ENCODE data around the gene NUDT1. TPM values are rescaled to one million over a fixed set of nuclear protein-coding genes. Genes with fewer than 3 reads are reported as not detected.

Gene NUDT1
- total RNA-seq, 2 donors from 2014 or later: 64.5 to 71.9 TPM

- Mint-ChIP-seq H3K9me3 (no peaks in the 10 kb centered on the region), H3K4me1 (peaks cover 7% of the 10 kb centered on the region), H3K27ac (no peak overlapping the region), H3K4me3 (no peak overlapping the region), H3K36me3 (ENCODE audit: low read depth) (peaks cover 5% of the 10 kb centered on the region), H3K27me3 (no peaks in the 10 kb centered on the region)
- ATAC-seq (replicated peaks): no peak
These were observed 2.5 kb downstream of the NUDT1 start for GRCh38 chr7:2244404-2244995.

GRCh38 chr7:2245883-2246675 lies 4.1 kb downstream of the NUDT1 start:
- Mint-ChIP-seq H3K36me3 (ENCODE audit: low read depth) (no peaks in the 10 kb centered on the region), H3K27ac (no peak overlapping the region), H3K27me3 (no peaks in the 10 kb centered on the region), H3K4me1 (peaks cover 7% of the 10 kb centered on the region), H3K4me3 (no peak overlapping the region), H3K9me3 (no peaks in the 10 kb centered on the region)
- no peak for ATAC-seq (replicated peaks)

GRCh38 chr7:2247141-2247995 lies 5.3 kb downstream of the NUDT1 start:
- no peaks in the 10 kb centered on the region for H3K9me3 Mint-ChIP-seq

GRCh38 chr7:2248984-2249694 lies 7.1 kb downstream of the NUDT1 start:
- no peaks in the 10 kb centered on the region for H3K36me3 Mint-ChIP-seq (ENCODE audit: low read depth)
- H3K4me3 Mint-ChIP-seq: peak overlapping the region; percentile 43
- peaks cover 7% of the 10 kb centered on the region for H3K4me1 Mint-ChIP-seq
- ATAC-seq (replicated peaks): peak; percentile 92
- H3K27me3 Mint-ChIP-seq: no peaks in the 10 kb centered on the region
- no peaks in the 10 kb centered on the region for H3K9me3 Mint-ChIP-seq
- H3K27ac Mint-ChIP-seq: peak overlapping the region; percentile 18

More at GRCh38 chr7:2247141-2247995, 5.3 kb downstream of the NUDT1 start:
- peak overlapping the region; percentile 66 for H3K27ac Mint-ChIP-seq
- H3K27me3 Mint-ChIP-seq: no peaks in the 10 kb centered on the region
- no peak overlapping the region for H3K4me3 Mint-ChIP-seq
- H3K4me1 Mint-ChIP-seq: peaks cover 7% of the 10 kb centered on the region
- no peaks in the 10 kb centered on the region for H3K36me3 Mint-ChIP-seq (ENCODE audit: low read depth)
- no peak for ATAC-seq (replicated peaks)

GRCh38 chr7:2249744-2250323 lies 7.8 kb downstream of the NUDT1 start:
- Mint-ChIP-seq H3K27ac (no peak overlapping the region), H3K36me3 (ENCODE audit: low read depth) (no peaks in the 10 kb centered on the region), H3K4me3 (no peak overlapping the region), H3K27me3 (no peaks in the 10 kb centered on the region), H3K9me3 (no peaks in the 10 kb centered on the region), H3K4me1 (peaks cover 7% of the 10 kb centered on the region)
- no peak for ATAC-seq (replicated peaks)

- Mint-ChIP-seq H3K4me3 (no peak overlapping the region), H3K27ac (no peak overlapping the region), H3K4me1 (peaks cover 7% of the 10 kb centered on the region), H3K36me3 (ENCODE audit: low read depth) (no peaks in the 10 kb centered on the region), H3K9me3 (no peaks in the 10 kb centered on the region), H3K27me3 (no peaks in the 10 kb centered on the region)
- no peak for ATAC-seq (replicated peaks)
These were observed 9.4 kb downstream of the NUDT1 start for GRCh38 chr7:2251381-2251780.

GRCh38 chr7:2251841-2252771 lies 10.1 kb downstream of the NUDT1 start:
- H3K9me3 Mint-ChIP-seq: no peaks in the 10 kb centered on the region

GRCh38 chr7:2253021-2253420 lies 11.0 kb downstream of the NUDT1 start:
- no peaks in the 10 kb centered on the region for H3K36me3 Mint-ChIP-seq (ENCODE audit: low read depth)
- no peaks in the 10 kb centered on the region for H3K27me3 Mint-ChIP-seq
- H3K27ac Mint-ChIP-seq: no peak overlapping the region
- peaks cover 7% of the 10 kb centered on the region for H3K4me1 Mint-ChIP-seq
- no peak for ATAC-seq (replicated peaks)
- no peak overlapping the region for H3K4me3 Mint-ChIP-seq
- H3K9me3 Mint-ChIP-seq: no peaks in the 10 kb centered on the region

More at GRCh38 chr7:2251841-2252771, 10.1 kb downstream of the NUDT1 start:
- ATAC-seq (replicated peaks): no peak
- Mint-ChIP-seq H3K27me3 (no peaks in the 10 kb centered on the region), H3K4me3 (no peak overlapping the region), H3K4me1 (peaks cover 7% of the 10 kb centered on the region), H3K27ac (no peak overlapping the region), H3K36me3 (ENCODE audit: low read depth) (no peaks in the 10 kb centered on the region)

- Mint-ChIP-seq H3K27ac (no peak overlapping the region), H3K4me1 (peaks cover 7% of the 10 kb centered on the region), H3K9me3 (no peaks in the 10 kb centered on the region), H3K27me3 (no peaks in the 10 kb centered on the region), H3K4me3 (no peak overlapping the region), H3K36me3 (ENCODE audit: low read depth) (no peaks in the 10 kb centered on the region)
- no peak for ATAC-seq (replicated peaks)
These were observed 11.7 kb downstream of the NUDT1 start for GRCh38 chr7:2253525-2254244.

- Mint-ChIP-seq H3K27ac (no peak overlapping the region), H3K4me1 (no peaks in the 10 kb centered on the region), H3K9me3 (no peaks in the 10 kb centered on the region), H3K4me3 (no peak overlapping the region), H3K36me3 (ENCODE audit: low read depth) (no peaks in the 10 kb centered on the region), H3K27me3 (no peaks in the 10 kb centered on the region)
- no peak for ATAC-seq (replicated peaks)
These were observed 12.6 kb downstream of the NUDT1 start for GRCh38 chr7:2254429-2255144.

- no peaks in the 10 kb centered on the region for H3K27me3 Mint-ChIP-seq
- H3K27ac Mint-ChIP-seq: no peak overlapping the region
- no peak overlapping the region for H3K4me3 Mint-ChIP-seq
- no peaks in the 10 kb centered on the region for H3K4me1 Mint-ChIP-seq
- no peaks in the 10 kb centered on the region for H3K9me3 Mint-ChIP-seq
- H3K36me3 Mint-ChIP-seq (ENCODE audit: low read depth): no peaks in the 10 kb centered on the region
- ATAC-seq (replicated peaks): peak; percentile 50
These were observed 13.4 kb downstream of the NUDT1 start for GRCh38 chr7:2255145-2256139.
